Stimulated activated CD4-positive, alpha-beta T cell treated with anti-CD3 and anti-CD28 coated beads, Interleukin-4, amount 100 ng/mL, for 1 hour (primary cell): ENCODE data around the gene TRIM48.
"Not testable (repeated sequence)": the region's sequence is repeated elsewhere in the genome, so short reads cannot be mapped to it uniquely, and the experiment has no call there.

Experiments
- DNase-seq: peaks from one replicate; pipeline ENCODE4 v3.0.0-alpha.2; 2020

The TRIM48 gene, protein sequence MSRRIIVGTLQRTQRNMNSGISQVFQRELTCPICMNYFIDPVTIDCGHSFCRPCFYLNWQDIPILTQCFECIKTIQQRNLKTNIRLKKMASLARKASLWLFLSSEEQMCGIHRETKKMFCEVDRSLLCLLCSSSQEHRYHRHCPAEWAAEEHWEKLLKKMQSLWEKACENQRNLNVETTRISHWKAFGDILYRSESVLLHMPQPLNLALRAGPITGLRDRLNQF

DNA sequence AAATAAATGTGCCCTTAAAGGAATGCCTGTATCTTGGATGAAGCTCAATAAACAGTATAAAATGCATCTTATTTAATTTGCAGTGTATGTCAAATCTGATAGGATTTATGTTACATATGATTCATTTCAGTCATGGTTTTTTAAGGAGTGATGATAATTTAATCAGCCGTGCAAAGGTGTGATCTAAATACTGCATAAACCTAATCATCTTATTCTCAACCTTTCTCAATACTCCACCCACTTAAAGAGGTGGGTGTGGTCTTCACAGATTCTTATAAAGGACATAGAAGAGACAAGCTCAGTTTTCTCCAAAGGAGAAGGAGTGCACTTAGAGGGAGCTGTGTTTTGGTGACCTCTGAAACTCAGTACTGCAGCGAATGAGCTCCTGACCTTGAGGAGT is at the start of gene TRIM48:
Gene TRIM48, plus strand, starts transcription at position 301 of the 400 bp plus-strand sequence. CDS start 113 bp downstream, outside the sequence.
- not testable (repeated sequence) for DNase-seq

DNA sequence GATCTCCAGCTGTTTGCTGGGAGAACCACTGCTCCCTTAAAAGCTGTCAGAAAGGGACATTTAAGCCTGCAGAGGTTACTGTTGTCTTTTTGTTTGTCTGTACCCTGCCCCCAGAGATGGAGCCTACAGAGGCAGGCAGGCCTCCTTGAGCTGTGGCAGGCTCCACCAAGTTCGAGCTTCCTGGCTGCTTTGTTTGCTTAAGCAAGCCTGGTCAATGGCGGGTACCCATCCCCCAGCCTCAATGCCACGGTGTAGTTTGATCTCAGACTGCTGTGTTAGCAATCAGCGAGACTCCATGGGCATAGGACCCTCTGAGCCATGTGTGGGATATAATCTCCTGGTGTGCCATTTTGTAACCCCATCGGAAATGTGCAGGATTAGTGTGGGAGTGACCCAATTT is 23.6 kb upstream of the TRIM48 start:
- not testable (repeated sequence) for DNase-seq

DNA sequence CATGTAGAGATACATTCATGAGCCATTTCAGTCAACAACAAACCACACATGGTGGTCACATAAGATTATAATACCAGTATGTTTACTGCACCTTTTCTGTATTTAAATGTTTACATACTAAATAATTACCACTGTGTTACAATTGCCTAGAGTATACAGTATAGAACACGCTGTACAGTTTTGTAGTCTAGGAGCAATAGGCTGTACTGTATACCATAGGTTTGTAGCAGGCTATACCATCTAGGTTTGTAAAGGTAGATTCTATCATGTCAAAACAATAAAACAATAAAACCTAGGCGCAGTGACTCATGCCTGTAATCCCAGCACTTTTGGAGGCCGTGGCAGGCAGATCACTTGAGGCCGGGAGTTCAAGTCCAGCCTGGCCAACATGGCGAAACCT is 1.1 kb downstream of the TRIM48 start:
- DNase-seq: no peak
